NCI-H82 treated with DMSO at 0.1 percent for 48 hours (cell line): Measurements from ENCODE around the gene EEF1G.
"Not testable (repeated sequence)": the region's sequence is repeated elsewhere in the genome, so short reads cannot be mapped to it uniquely, and the experiment has no call there.

Experiments
- DNase-seq: peaks from one replicate; lab custom pipeline; 2025; ENCODE audit not compliant: unreplicated experiment; lab: John Stamatoyannopoulos, UW

EEF1G gene

GRCh38 chr11:62603776-62604299, 30.1 kb upstream of the EEF1G start:
- DNase-seq = no peak

GRCh38 chr11:62603072-62603408, 29.3 kb upstream of the EEF1G start:
- DNase-seq = no peak

- peak; percentile 58 for DNase-seq
These were observed 28.7 kb upstream of the EEF1G start for GRCh38 chr11:62602141-62603071.

- DNase-seq = peak; percentile 86
These were observed 27.9 kb upstream of the EEF1G start, which contains the start of gene MTA2 for GRCh38 chr11:62601372-62602140. Gene MTA2 (minus strand): TSS chr11:62601865. CDS start chr11:62601450, 415 bp downstream.

GRCh38 chr11:62601122-62601371, 27.4 kb upstream of the EEF1G start:
- no peak for DNase-seq

- no peak for DNase-seq
These were observed 26.9 kb upstream of the EEF1G start for GRCh38 chr11:62600367-62601121.

- DNase-seq = no peak
These were observed 26.2 kb upstream of the EEF1G start for GRCh38 chr11:62599901-62600300.

GRCh38 chr11:62599069-62599696, 25.5 kb upstream of the EEF1G start:
- peak; percentile 89 for DNase-seq

- DNase-seq = no peak
These were observed 21.4 kb upstream of the EEF1G start for GRCh38 chr11:62595124-62595523.

- peak; percentile 46 for DNase-seq
These were observed 19.8 kb upstream of the EEF1G start for GRCh38 chr11:62593434-62594044.

- no peak for DNase-seq
These were observed 19.3 kb upstream of the EEF1G start for GRCh38 chr11:62592989-62593421.

- DNase-seq = no peak
These were observed 18.6 kb upstream of the EEF1G start for GRCh38 chr11:62592146-62592815.

- DNase-seq = peak; percentile 98
These were observed 17.9 kb upstream of the EEF1G start, which contains the start of gene TUT1 for GRCh38 chr11:62591448-62592145. Gene TUT1 (minus strand): TSS chr11:62591523. CDS start chr11:62591485, 38 bp downstream.

- no peak for DNase-seq
These were observed 15.4 kb upstream of the EEF1G start for GRCh38 chr11:62588966-62589637.

GRCh38 chr11:62585356-62585755, 11.7 kb upstream of the EEF1G start:
- DNase-seq = not testable (repeated sequence)

GRCh38 chr11:62581735-62582134, 8.0 kb upstream of the EEF1G start:
- DNase-seq = not testable (repeated sequence)

- no peak for DNase-seq
These were observed 7.4 kb upstream of the EEF1G start for GRCh38 chr11:62580959-62581715.

GRCh38 chr11:62579252-62579651, 5.6 kb upstream of the EEF1G start:
- DNase-seq = no peak
